Astrocyte (in vitro differentiated cells and primary cell): ENCODE data around the gene WFS1. TPM values are rescaled to one million over a fixed set of nuclear protein-coding genes. Genes with fewer than 3 reads are reported as not detected.

Source experiments
- DNase-seq: peaks from one replicate; pipeline ENCODE4 v3.0.0-alpha.2; 2010; ENCODE audit warnings: low read depth
- FAIRE-seq: peaks from 2 replicates; lab custom pipeline; 2011; peaks lifted over from hg19 to GRCh38; lab: Jason Lieb, UNC
- H2AFZ ChIP-seq: 2 replicates; pipeline ENCODE4 v1.6.0; 2012; ENCODE audit warnings: low read depth, low read length, inconsistent platforms
- H3K27ac ChIP-seq: 2 replicates; pipeline ENCODE4 v1.5.1; 2011; ENCODE audit warnings: low read depth, low read length, inconsistent platforms
- H3K27me3 ChIP-seq: 2 replicates; pipeline ENCODE4 v1.6.0; 2011; ENCODE audit warnings: low read length, inconsistent platforms; ENCODE audit not compliant: insufficient read depth
- H3K36me3 ChIP-seq: 2 replicates; pipeline ENCODE4 v1.5.1; 2011; ENCODE audit warnings: low read length, inconsistent platforms; ENCODE audit not compliant: insufficient read depth
- H3K4me1 ChIP-seq: 2 replicates; pipeline ENCODE4 v1.5.1; 2011; ENCODE audit warnings: low read length, inconsistent platforms; ENCODE audit not compliant: insufficient read depth
- H3K4me2 ChIP-seq: 2 replicates; pipeline ENCODE4 v1.6.0; 2012; ENCODE audit warnings: low read length, inconsistent platforms
- H3K4me3 ChIP-seq: 2 replicates; pipeline ENCODE4 v1.5.1; 2011; ENCODE audit warnings: low read depth, mild to moderate bottlenecking, low read length, inconsistent platforms; ENCODE audit not compliant: insufficient read depth
- H3K79me2 ChIP-seq: 2 replicates; pipeline ENCODE4 v1.6.0; 2012; ENCODE audit warnings: mild to moderate bottlenecking, low read length, inconsistent platforms; ENCODE audit not compliant: insufficient read depth
- H3K9ac ChIP-seq: 2 replicates; pipeline ENCODE4 v1.6.0; 2012; ENCODE audit warnings: mild to moderate bottlenecking, low read length, inconsistent platforms
- H3K9me3 ChIP-seq: 2 replicates; pipeline ENCODE4 v1.5.1; 2012; ENCODE audit warnings: low read depth, mild to moderate bottlenecking, low read length, inconsistent platforms; ENCODE audit not compliant: insufficient read depth
- H4K20me1 ChIP-seq: 2 replicates; pipeline ENCODE4 v1.6.0; 2012; ENCODE audit warnings: low read length, inconsistent platforms; ENCODE audit not compliant: insufficient read depth
- H3K27ac Mint-ChIP-seq: one replicate; pipeline ENCODE4 v1.8.0; 2021; ENCODE audit warnings: mild to moderate bottlenecking, mixed read lengths; ENCODE audit not compliant: unreplicated experiment
- H3K27me3 Mint-ChIP-seq: one replicate; pipeline ENCODE4 v1.8.0; 2021; ENCODE audit warnings: low read depth, mixed read lengths; ENCODE audit not compliant: unreplicated experiment
- H3K36me3 Mint-ChIP-seq: one replicate; pipeline ENCODE4 v1.8.0; 2021; ENCODE audit warnings: low read depth, mixed read lengths; ENCODE audit not compliant: unreplicated experiment
- H3K4me1 Mint-ChIP-seq: one replicate; pipeline ENCODE4 v1.8.0; 2021; ENCODE audit warnings: low read depth, mixed read lengths; ENCODE audit not compliant: unreplicated experiment
- H3K4me3 Mint-ChIP-seq: one replicate; pipeline ENCODE4 v1.8.0; 2021; ENCODE audit warnings: mild to moderate bottlenecking, moderate library complexity, mixed read lengths; ENCODE audit not compliant: unreplicated experiment
- H3K9me3 Mint-ChIP-seq: one replicate; pipeline ENCODE4 v1.8.0; 2021; ENCODE audit warnings: mild to moderate bottlenecking, mixed read lengths; ENCODE audit not compliant: unreplicated experiment
- CTCF ChIP-seq: IDR thresholded peaks from 2 replicates; pipeline ENCODE4 v1.5.1; 2011; ENCODE audit warnings: low read depth, mild to moderate bottlenecking, inconsistent platforms, low read length, moderate library complexity; ENCODE audit not compliant: insufficient read depth
- EZH2 ChIP-seq: IDR thresholded peaks from 2 replicates; pipeline ENCODE4 v1.6.1; 2012; ENCODE audit warnings: mild to moderate bottlenecking, low read length, inconsistent platforms; ENCODE audit not compliant: insufficient read depth
- total RNA-seq: library from RNA; stranded (reverse); gene quantifications from 2 replicates; pipeline ENCODE4 v1.2.1, GENCODE V29; 2021

Gene WFS1
- total RNA-seq, 1 donor from 2014 or later: 39.0 TPM

DNA sequence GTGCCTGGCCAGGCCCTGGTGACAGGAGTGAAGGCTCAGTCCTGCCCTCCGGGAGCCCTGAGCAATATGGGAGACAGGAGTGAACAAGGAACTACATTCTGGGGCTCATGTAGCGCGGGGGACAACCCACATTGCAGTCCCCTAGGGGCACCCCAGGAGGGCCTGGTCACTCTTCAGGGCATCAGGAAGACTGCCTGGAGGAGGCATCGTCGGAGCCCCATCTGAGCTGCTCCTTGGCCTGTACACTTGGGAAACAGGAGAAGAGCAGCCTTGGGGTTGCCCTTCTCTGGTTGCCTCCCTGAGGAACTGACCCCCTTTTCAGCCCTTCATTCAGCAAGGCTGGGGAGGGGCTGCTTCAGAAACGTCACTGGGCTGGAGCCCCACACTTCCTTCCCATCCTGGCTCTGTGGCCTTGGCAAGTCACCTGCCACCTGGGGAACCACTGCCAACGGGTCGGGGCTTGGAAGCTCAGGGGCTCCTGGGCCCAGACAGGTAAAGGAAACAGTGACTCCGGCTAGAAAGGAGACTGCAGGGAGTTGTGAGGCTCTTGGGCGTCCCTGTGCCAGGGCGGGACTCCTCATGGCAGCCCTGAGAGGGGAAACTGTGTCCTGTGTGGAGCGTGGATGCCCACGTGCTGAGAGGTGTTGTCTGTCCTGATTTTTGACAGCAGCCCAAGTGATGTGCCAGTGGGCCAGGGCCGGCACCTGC, 10.1 kb downstream of the WFS1 start:
- H3K4me3 ChIP-seq: no peak overlapping the region
- H4K20me1 ChIP-seq: peaks cover 93% of the 10 kb centered on the region
- peaks cover 6% of the 10 kb centered on the region for H3K4me1 Mint-ChIP-seq
- H3K9me3 ChIP-seq: no peaks in the 10 kb centered on the region
- peaks cover 17% of the 10 kb centered on the region for H3K36me3 Mint-ChIP-seq
- H3K27me3 ChIP-seq: no peaks in the 10 kb centered on the region
- H2AFZ ChIP-seq: no peak overlapping the region
- no peak overlapping the region for H3K9ac ChIP-seq
- H3K27me3 Mint-ChIP-seq: peaks cover 6% of the 10 kb centered on the region
- H3K27ac ChIP-seq: no peak overlapping the region
- no peaks in the 10 kb centered on the region for H3K36me3 ChIP-seq
- no peaks in the 10 kb centered on the region for H3K9me3 Mint-ChIP-seq
- no peak for DNase-seq
- H3K27ac Mint-ChIP-seq: no peak overlapping the region
- H3K4me3 Mint-ChIP-seq: no peak overlapping the region
- H3K79me2 ChIP-seq: peaks cover 30% of the 10 kb centered on the region
- TF ChIP-seq EZH2: no peak
- peaks cover 14% of the 10 kb centered on the region for H3K4me1 ChIP-seq
- H3K4me2 ChIP-seq: no peak overlapping the region
- FAIRE-seq: no peak

- Histone ChIP-seq H3K9me3 (no peaks in the 10 kb centered on the region), H3K4me1 (peaks cover 14% of the 10 kb centered on the region), H3K27ac (no peak overlapping the region), H3K4me2 (no peak overlapping the region), H3K79me2 (peaks cover 24% of the 10 kb centered on the region), H3K27me3 (no peaks in the 10 kb centered on the region), H3K4me3 (no peak overlapping the region), H3K9ac (no peak overlapping the region), H3K36me3 (no peaks in the 10 kb centered on the region), H2AFZ (no peak overlapping the region), H4K20me1 (peaks cover 93% of the 10 kb centered on the region)
- H3K4me1 Mint-ChIP-seq: peaks cover 6% of the 10 kb centered on the region
- H3K9me3 Mint-ChIP-seq: no peaks in the 10 kb centered on the region
- DNase-seq: no peak
- TF ChIP-seq CTCF (no peak), EZH2 (no peak)
- no peak for FAIRE-seq
- peaks cover 17% of the 10 kb centered on the region for H3K36me3 Mint-ChIP-seq
- H3K27ac Mint-ChIP-seq: no peak overlapping the region
- no peak overlapping the region for H3K4me3 Mint-ChIP-seq
- H3K27me3 Mint-ChIP-seq: peaks cover 6% of the 10 kb centered on the region
Measured at GRCh38 chr4:6280365-6280996, 10.8 kb downstream of the WFS1 start.

DNA sequence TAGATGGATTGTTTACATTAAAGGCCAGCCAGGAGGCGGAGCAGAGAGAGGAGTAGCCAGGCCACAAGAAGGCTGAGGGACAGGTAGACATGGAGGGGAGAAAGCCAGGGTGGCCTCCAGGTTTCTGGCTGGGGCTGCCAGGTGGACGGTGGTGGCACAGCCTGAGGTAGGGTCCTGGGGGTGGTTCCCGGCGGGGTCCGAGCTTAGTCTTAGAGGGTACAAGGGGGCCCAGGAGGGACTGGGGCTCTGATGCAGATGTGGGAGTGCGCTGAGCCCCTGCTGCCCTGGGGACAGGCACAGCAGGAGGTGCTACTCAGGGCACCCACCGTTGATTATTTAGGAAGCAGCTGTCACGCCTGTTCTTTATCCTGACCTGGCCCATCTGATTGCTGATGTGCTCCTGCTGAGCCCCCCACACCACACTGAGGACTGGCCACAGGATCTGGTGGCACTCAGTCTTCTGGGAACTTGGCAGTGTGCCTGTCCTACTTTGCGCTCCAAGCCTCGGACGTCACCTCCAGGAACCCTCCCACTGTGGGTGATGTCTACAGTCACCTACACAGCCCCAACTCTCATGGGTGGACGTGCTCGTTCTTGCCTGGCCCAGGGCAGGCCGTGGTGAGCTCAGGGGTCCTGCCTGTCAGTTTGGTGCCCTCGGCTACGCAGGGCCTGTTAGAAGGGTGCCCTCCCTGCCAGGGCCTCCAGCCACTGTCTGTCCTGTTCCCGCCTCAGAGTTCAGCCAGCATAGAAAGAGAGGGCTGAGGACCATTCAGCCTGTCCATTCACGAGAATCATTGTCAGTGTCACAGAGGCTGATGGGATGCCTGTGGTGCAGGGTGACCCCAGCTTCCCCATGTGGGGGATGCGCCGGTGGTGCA, 12.0 kb downstream of the WFS1 start:
- H4K20me1 ChIP-seq: peaks cover 90% of the 10 kb centered on the region
- no peaks in the 10 kb centered on the region for H3K27me3 ChIP-seq

More for the DNA sequence above, 12.0 kb downstream of the WFS1 start:
- H3K36me3 ChIP-seq: peaks cover 2% of the 10 kb centered on the region
- DNase-seq: no peak
- Mint-ChIP-seq H3K36me3 (peaks cover 20% of the 10 kb centered on the region), H3K9me3 (no peaks in the 10 kb centered on the region), H3K27ac (peak overlapping the region; percentile 81), H3K27me3 (peaks cover 2% of the 10 kb centered on the region), H3K4me1 (peaks cover 6% of the 10 kb centered on the region), H3K4me3 (no peak overlapping the region)
- peaks cover 14% of the 10 kb centered on the region for H3K4me1 ChIP-seq
- H3K4me2 ChIP-seq: no peak overlapping the region
- H3K9me3 ChIP-seq: no peaks in the 10 kb centered on the region
- no peak overlapping the region for H3K9ac ChIP-seq
- no peak overlapping the region for H2AFZ ChIP-seq
- peaks cover 13% of the 10 kb centered on the region for H3K79me2 ChIP-seq
- TF ChIP-seq CTCF (no peak), EZH2 (no peak)
- no peak overlapping the region for H3K27ac ChIP-seq
- H3K4me3 ChIP-seq: no peak overlapping the region
- FAIRE-seq: no peak
